ENCODE data around the gene GPC5.
A peak's percentile ranks its signal among the peaks of the same experiment; 100 is the strongest.

Gene GPC5

GRCh38 chr13:91454666-91455065, 56.2 kb downstream of the GPC5 start:
- no peak for DNase-seq (ENCODE audit: low read depth)

GRCh38 chr13:91456837-91457236, 58.4 kb downstream of the GPC5 start:
- no peak for DNase-seq (ENCODE audit: low read depth)

- DNase-seq (ENCODE audit: low read depth): no peak
Measured at GRCh38 chr13:91459485-91459884, 61.1 kb downstream of the GPC5 start.

- no peak for DNase-seq (ENCODE audit: low read depth)
Measured at GRCh38 chr13:91464336-91464735, 65.9 kb downstream of the GPC5 start.

- no peak for DNase-seq (ENCODE audit: low read depth)
Measured at GRCh38 chr13:91467236-91467635, 68.8 kb downstream of the GPC5 start.

GRCh38 chr13:91468301-91468700, 69.9 kb downstream of the GPC5 start:
- no peak for DNase-seq (ENCODE audit: low read depth)

GRCh38 chr13:91470084-91470621, 71.7 kb downstream of the GPC5 start:
- no peak for DNase-seq (ENCODE audit: low read depth)

GRCh38 chr13:91470681-91471080, 72.3 kb downstream of the GPC5 start:
- DNase-seq (ENCODE audit: low read depth): no peak

GRCh38 chr13:91482427-91482826, 84.0 kb downstream of the GPC5 start:
- DNase-seq (ENCODE audit: low read depth): peak; percentile 28

GRCh38 chr13:91491980-91492379, 93.6 kb downstream of the GPC5 start:
- no peak for DNase-seq (ENCODE audit: low read depth)

GRCh38 chr13:91493442-91493841, 95.0 kb downstream of the GPC5 start:
- DNase-seq (ENCODE audit: low read depth): no peak

- no peak for DNase-seq (ENCODE audit: low read depth)
Measured at GRCh38 chr13:91498298-91498697, 99.9 kb downstream of the GPC5 start.

- DNase-seq (ENCODE audit: low read depth): no peak
Measured at GRCh38 chr13:91504216-91504615, 105.8 kb downstream of the GPC5 start.

- no peak for DNase-seq (ENCODE audit: low read depth)
Measured at GRCh38 chr13:91506759-91507158, 108.3 kb downstream of the GPC5 start.

GRCh38 chr13:91510058-91510457, 111.6 kb downstream of the GPC5 start:
- DNase-seq (ENCODE audit: low read depth): no peak

- no peak for DNase-seq (ENCODE audit: low read depth)
Measured at GRCh38 chr13:91513790-91514189, 115.4 kb downstream of the GPC5 start.

- no peak for DNase-seq (ENCODE audit: low read depth)
Measured at GRCh38 chr13:91516799-91517198, 118.4 kb downstream of the GPC5 start.

GRCh38 chr13:91520952-91521351, 122.5 kb downstream of the GPC5 start:
- no peak for DNase-seq (ENCODE audit: low read depth)

GRCh38 chr13:91523116-91523515, 124.7 kb downstream of the GPC5 start:
- no peak for DNase-seq (ENCODE audit: low read depth)

- no peak for DNase-seq (ENCODE audit: low read depth)
Measured at GRCh38 chr13:91526543-91527033, 128.2 kb downstream of the GPC5 start.

- DNase-seq (ENCODE audit: low read depth): no peak
Measured at GRCh38 chr13:91529739-91530482, 131.5 kb downstream of the GPC5 start.

- DNase-seq (ENCODE audit: low read depth): no peak
Measured at GRCh38 chr13:91531646-91532045, 133.2 kb downstream of the GPC5 start.

- DNase-seq (ENCODE audit: low read depth): no peak
Measured at GRCh38 chr13:91533354-91533753, 134.9 kb downstream of the GPC5 start.

- DNase-seq (ENCODE audit: low read depth): no peak
Measured at GRCh38 chr13:91534996-91535395, 136.6 kb downstream of the GPC5 start.
